Measurements from ENCODE around the gene IGF1R.

GRCh38 chr15:98668566-98669308, 20.4 kb downstream of the IGF1R start:
- TF ChIP-seq CTCF (IDR thresholded peaks at IDR 0.05) (no peak), EZH2 (IDR thresholded peaks at IDR 0.05) (no peak), EZH2phosphoT487 (IDR thresholded peaks at IDR 0.05) (no peak)

All from neural progenitor cell (in vitro differentiated cells).